Pulmonary artery endothelial cell (primary cell): ENCODE data around the gene SNX27. TPM values are rescaled to one million over a fixed set of nuclear protein-coding genes. Genes with fewer than 3 reads are reported as not detected.
"Not testable (repeated sequence)": the region's sequence is repeated elsewhere in the genome, so short reads cannot be mapped to it uniquely, and the experiment has no call there.

Experiments
- DNase-seq: peaks from one replicate; pipeline ENCODE4 v3.0.0-alpha.2; 2011; ENCODE audit warnings: low read depth, low spot score
- total RNA-seq: library from RNA; depleted of rRNA; stranded (reverse); fragments of >200 nt; gene quantifications from 2 replicates; pipeline ENCODE4 v1.2.3, GENCODE V29; 2014

SNX27 gene
- total RNA-seq, 1 donor from 2014 or later: 13.9 TPM

DNA sequence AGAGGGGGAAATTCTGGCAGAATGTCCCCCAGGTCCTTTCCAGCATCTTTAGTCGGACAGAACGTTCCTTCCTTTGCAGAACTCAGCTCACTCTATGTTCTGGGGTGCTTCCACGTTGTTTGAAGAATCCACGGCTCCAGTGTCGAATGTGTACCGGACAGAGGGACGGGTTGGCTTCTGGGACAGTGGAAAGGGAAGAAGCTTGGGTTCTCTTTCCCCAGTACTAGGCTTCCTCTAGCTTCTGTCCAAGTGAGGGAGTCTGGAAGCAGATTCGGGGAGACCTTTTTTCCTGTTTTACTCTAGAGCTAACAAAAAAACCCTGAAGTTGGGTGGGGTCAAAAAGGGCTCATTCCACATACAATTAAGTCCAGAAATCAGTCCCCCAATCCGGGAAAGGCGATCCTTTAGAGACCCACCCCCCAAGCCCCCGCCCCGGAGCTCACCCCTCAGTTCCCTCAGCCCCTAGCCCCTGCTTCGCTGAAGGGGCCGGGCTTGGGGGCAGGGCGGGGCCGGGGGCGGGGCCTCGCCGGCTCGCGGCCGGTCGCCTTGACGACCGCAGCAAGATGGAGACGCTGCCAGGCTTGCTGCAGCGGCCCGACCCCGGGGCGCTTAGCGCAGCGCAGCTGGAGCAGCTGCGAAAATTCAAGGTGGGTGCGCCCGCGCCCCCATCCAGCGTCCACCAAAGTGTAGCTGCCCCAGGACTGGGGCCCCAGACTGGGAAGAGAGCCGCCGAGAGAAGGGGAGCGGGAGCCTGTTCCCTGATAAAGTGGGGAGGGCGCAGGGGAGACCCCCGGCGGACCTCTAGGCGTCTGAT is 109.3 kb downstream of the SNX27 start, which contains the start of gene RIIAD1:
TSS of gene RIIAD1 (plus strand) at position 549 of the 814 bp plus-strand sequence. CDS start at position 564, 15 bp downstream.
- no peak for DNase-seq

- no peak for DNase-seq
These were observed 110.1 kb downstream of the SNX27 start for GRCh38 chr1:151721788-151722510.

GRCh38 chr1:151723726-151724370 is 112.0 kb downstream of the SNX27 start:
- no peak for DNase-seq

DNA sequence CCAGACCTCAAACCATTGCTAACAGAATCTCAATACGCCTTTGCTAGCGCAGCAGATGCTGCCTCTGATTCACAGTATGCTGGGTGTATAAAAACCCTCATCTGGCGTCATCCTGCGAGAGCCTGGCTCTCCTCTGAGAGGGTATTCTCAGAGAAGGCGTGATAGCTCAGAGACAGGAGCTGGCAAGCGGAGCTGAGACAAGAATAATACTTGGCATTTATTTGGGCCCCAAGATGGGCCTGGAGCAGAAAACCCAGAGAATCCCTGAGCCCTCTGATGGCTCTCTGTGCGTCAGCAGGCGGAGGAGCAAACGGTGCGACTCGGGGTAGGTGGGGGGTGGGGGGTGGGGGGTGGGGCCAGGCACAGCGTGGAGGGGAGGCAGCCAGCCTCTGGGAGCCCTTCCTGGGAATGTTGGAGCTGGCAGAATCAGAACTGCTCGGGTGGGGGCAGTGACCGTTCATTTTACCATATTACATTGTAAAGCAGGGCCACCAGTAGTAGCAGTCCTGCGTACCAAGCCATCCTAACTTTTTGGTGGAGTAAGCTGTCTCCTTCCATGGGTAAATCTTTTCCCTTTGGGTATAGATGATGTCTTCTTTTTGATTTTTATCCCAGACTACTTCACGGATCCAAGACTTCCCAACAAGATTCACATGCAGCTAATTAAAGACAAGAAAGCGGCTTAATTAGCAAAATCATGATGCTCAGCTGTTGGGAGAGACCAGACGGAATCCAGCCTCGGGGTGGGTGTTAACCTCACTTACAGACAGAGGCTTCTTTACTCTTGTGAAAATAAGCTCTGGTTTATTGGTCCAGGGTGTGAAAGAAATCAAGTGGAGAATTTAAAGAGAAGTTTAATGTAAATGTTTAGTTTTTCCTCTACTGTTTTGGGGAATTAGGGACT is 116.6 kb downstream of the SNX27 start:
- DNase-seq: no peak

- DNase-seq: no peak
These were observed 117.5 kb downstream of the SNX27 start for GRCh38 chr1:151729157-151729965.

DNA sequence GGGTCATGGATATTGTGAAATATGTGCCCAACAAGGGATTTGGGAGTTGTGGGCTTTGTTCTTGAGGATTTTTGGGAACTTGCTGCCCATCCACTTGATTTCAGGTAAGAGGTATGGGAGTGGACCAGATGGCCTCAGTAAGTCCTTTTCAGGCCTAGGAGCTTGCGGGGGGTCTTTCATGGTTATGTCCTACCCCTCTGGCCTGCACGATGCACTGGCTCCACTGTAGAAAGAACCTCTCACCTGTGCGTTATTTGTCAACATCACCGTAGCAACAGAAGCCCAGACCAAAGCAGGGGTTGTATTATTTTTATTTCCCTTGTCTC is 118.1 kb downstream of the SNX27 start:
- DNase-seq: no peak

DNA sequence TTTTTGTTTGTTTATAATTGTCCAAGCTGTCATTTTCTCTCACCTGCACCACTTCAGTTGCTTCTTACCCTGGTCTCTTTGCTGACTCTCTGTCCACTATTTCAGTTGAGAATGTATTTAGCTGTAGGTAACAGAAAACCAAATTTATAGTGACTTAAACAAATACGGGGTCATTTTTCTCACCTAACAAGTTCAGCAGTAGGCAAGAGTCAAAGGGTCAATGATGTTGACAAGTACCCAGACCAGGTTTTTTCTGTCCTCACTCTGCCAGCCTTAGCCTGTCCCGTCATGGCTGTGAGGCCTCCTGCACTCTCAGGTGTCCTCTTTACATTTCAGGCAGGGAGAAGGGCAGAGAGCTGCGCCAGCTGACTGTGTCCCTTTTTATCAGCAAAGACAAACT is 121.3 kb downstream of the SNX27 start:
- no peak for DNase-seq

- not testable (repeated sequence) for DNase-seq
These were observed 122.1 kb downstream of the SNX27 start for GRCh38 chr1:151733995-151734394.

DNA sequence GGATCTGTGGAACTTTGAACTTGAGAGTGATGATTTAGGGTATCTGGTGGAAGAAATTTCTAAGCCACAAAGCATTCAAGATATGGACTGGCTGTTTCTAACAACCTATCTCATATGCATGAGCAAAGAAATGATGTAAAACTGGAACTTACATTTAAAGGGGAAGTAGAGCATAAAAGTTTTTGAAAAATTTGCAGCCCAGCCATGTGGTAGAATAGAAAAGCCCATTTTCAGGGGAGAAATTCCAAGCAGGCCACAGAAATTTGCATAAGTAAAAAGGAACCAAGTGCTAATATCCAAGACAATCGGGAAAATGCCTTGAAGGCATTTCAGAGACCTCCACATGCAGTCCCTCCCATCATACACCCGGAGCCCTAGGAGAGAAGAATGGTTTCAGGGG is 125.2 kb downstream of the SNX27 start:
- DNase-seq: no peak

- no peak for DNase-seq
These were observed 125.6 kb downstream of the SNX27 start for GRCh38 chr1:151737479-151737878.

DNA sequence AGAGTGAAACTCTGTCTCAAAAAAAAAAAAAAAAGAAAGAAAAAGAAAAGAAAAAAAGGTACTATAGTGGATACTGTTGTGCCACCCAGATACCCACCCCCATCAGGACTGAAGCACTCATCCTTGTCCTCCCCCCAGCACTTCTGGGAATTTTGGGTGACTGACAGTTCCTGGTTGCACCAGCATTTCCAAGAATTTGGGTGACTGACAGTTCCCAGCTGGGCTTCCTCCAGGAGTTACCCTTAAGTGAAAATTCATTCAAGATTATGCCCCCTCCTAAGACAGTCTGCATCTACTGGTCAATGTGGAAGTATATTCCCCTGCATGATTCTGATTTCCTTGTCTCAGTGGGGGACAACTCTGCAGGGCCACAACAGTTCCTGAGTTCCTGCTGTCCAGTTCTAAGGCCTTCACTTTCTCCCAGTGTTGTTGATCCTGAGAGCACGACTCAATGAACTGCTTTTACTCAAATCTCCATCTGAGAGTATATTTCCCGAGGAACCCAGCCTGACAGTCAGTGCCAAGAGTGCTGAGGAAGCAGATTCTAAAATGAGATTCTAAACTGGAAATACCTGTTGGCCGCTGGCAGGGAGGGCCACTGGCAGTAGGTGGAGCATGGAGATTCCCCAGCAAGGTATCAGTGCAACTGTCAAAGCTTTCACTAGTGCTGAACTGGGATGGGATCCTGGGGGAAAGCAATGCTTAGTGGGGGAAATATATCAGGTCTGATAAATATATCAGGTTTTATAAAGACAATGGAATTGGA is 127.9 kb downstream of the SNX27 start:
- no peak for DNase-seq

- no peak for DNase-seq
These were observed 129.7 kb downstream of the SNX27 start for GRCh38 chr1:151741516-151741915.

Other genes starting within 250 kb of the SNX27 start
- 9.4 and 11.7 TPM in 2 replicates for gene SELENBP1, start 239.3 kb upstream of the SNX27 start, total RNA-seq
- 482 and 509 TPM in 2 replicates for gene PSMB4, start 212.5 kb upstream of the SNX27 start, total RNA-seq
- gene POGZ, start 152.6 kb upstream of the SNX27 start, total RNA-seq: 12.2 and 16.9 TPM in 2 replicates
- 0.71 and 0.79 TPM in 2 replicates for gene CGN, start 100.7 kb upstream of the SNX27 start, total RNA-seq
- 6.1 and 6.6 TPM in 2 replicates for gene TUFT1, start 71.7 kb upstream of the SNX27 start, total RNA-seq
- gene CELF3, start 104.8 kb downstream of the SNX27 start, total RNA-seq: not detected in 2 replicates
- gene RIIAD1, start 109.5 kb downstream of the SNX27 start, total RNA-seq: not detected in 2 replicates
- gene MRPL9, start 151.4 kb downstream of the SNX27 start, total RNA-seq: 120 and 141 TPM in 2 replicates
- 8.2 and 11.8 TPM in 2 replicates for gene TDRKH, start 178.4 kb downstream of the SNX27 start, total RNA-seq
- gene LINGO4, start 193.4 kb downstream of the SNX27 start, total RNA-seq: not detected in 2 replicates
- not detected in 2 replicates for gene RORC, start 219.8 kb downstream of the SNX27 start, total RNA-seq
- gene C2CD4D, start 227.8 kb downstream of the SNX27 start, total RNA-seq: 0.04 and 0.07 TPM in 2 replicates
- not detected in 2 replicates for gene THEM5, start 241.7 kb downstream of the SNX27 start, total RNA-seq